Stimulated activated CD4-positive, alpha-beta T cell treated with anti-CD3 and anti-CD28 coated beads, Interleukin-15, amount 100 ng/mL, for 24 hours (primary cell): ENCODE data around the gene MGAT2.

Source experiments
- DNase-seq: peaks from one replicate; pipeline ENCODE4 v3.0.0-alpha.2; 2020

MGAT2 gene

GRCh38 chr14:49659526-49660455 lies 39.2 kb downstream of the MGAT2 start:
- DNase-seq: no peak

GRCh38 chr14:49670475-49670874 lies 49.9 kb downstream of the MGAT2 start:
- DNase-seq: no peak
